Measurements from ENCODE around the gene PKNOX2.

The PKNOX2 gene

GRCh38 chr11:125413226-125413625 lies 248.7 kb downstream of the PKNOX2 start:
- DNase-seq (ENCODE audit: low spot score): no peak

- DNase-seq (ENCODE audit: low spot score): no peak
Measured at GRCh38 chr11:125414121-125414520, 249.6 kb downstream of the PKNOX2 start.

GRCh38 chr11:125416981-125417935 lies 252.7 kb downstream of the PKNOX2 start:
- no peak for DNase-seq (ENCODE audit: low spot score)

GRCh38 chr11:125418396-125418795 lies 253.8 kb downstream of the PKNOX2 start:
- no peak for DNase-seq (ENCODE audit: low spot score)

GRCh38 chr11:125422681-125423080 lies 258.1 kb downstream of the PKNOX2 start:
- no peak for DNase-seq (ENCODE audit: low spot score)

- peak; percentile 8 for DNase-seq (ENCODE audit: low spot score)
Measured at GRCh38 chr11:125423247-125423849, 258.8 kb downstream of the PKNOX2 start.

- no peak for DNase-seq (ENCODE audit: low spot score)
Measured at GRCh38 chr11:125425601-125426000, 261.1 kb downstream of the PKNOX2 start.

- no peak for DNase-seq (ENCODE audit: low spot score)
Measured at GRCh38 chr11:125426818-125427528, 262.4 kb downstream of the PKNOX2 start.

GRCh38 chr11:125428486-125429173 lies 264.1 kb downstream of the PKNOX2 start:
- DNase-seq (ENCODE audit: low spot score): no peak

GRCh38 chr11:125429174-125429707 lies 264.7 kb downstream of the PKNOX2 start:
- DNase-seq (ENCODE audit: low spot score): peak; percentile 34

GRCh38 chr11:125429807-125430678 lies 265.5 kb downstream of the PKNOX2 start:
- DNase-seq (ENCODE audit: low spot score): no peak

- no peak for DNase-seq (ENCODE audit: low spot score)
Measured at GRCh38 chr11:125431009-125431408, 266.5 kb downstream of the PKNOX2 start.

- no peak for DNase-seq (ENCODE audit: low spot score)
Measured at GRCh38 chr11:125431481-125431880, 266.9 kb downstream of the PKNOX2 start.

GRCh38 chr11:125433454-125434121 lies 269.0 kb downstream of the PKNOX2 start:
- DNase-seq (ENCODE audit: low spot score): peak; percentile 9

GRCh38 chr11:125435461-125436238 lies 271.1 kb downstream of the PKNOX2 start:
- DNase-seq (ENCODE audit: low spot score): no peak

GRCh38 chr11:125441648-125442410 lies 277.3 kb downstream of the PKNOX2 start:
- no peak for DNase-seq (ENCODE audit: low spot score)

- DNase-seq (ENCODE audit: low spot score): no peak
Measured at GRCh38 chr11:125442946-125443345, 278.4 kb downstream of the PKNOX2 start.

- no peak for DNase-seq (ENCODE audit: low spot score)
Measured at GRCh38 chr11:125443767-125444311, 279.3 kb downstream of the PKNOX2 start.

Data from LoVo (cell line).